WERI-Rb-1 (cell line): Measurements from ENCODE around the gene XAF1.
A peak's percentile ranks its signal among the peaks of the same experiment; 100 is the strongest.
"Not testable (repeated sequence)": the region's sequence is repeated elsewhere in the genome, so short reads cannot be mapped to it uniquely, and the experiment has no call there.

Experiments used
- DNase-seq: peaks from one replicate; pipeline ENCODE4 v3.0.0-alpha.2; 2020
- H3K27ac ChIP-seq: fragments of 250-450 bp; sonication (Bioruptor Pico); 2 replicates; pipeline ENCODE4 v1.5.1; 2020; ENCODE audit warnings: mild to moderate bottlenecking, moderate library complexity
- H3K27me3 ChIP-seq: fragments of 250-450 bp; sonication (Bioruptor Pico); 2 replicates; pipeline ENCODE4 v1.5.1; 2021; ENCODE audit warnings: mild to moderate bottlenecking, low read depth, moderate library complexity; ENCODE audit not compliant: insufficient read depth, severe bottlenecking
- H3K36me3 ChIP-seq: fragments of 250-450 bp; sonication (Bioruptor Pico); 2 replicates; pipeline ENCODE4 v1.5.1; 2020; ENCODE audit warnings: mild to moderate bottlenecking, moderate library complexity
- H3K4me3 ChIP-seq: 2 replicates; pipeline ENCODE4 v1.5.1; 2011; ENCODE audit warnings: low read depth, mild to moderate bottlenecking, control low read depth, low read length
- H3K9me3 ChIP-seq: fragments of 250-450 bp; sonication (Bioruptor Pico); 2 replicates; pipeline ENCODE4 v1.5.1; 2021; ENCODE audit warnings: mild to moderate bottlenecking, moderate library complexity; ENCODE audit not compliant: severe bottlenecking
- TF ChIP-seq, protein P1 (sequence below): IDR thresholded peaks from 2 replicates; pipeline ENCODE4 v1.5.1; 2011; ENCODE audit warnings: low read depth, mild to moderate bottlenecking, control low read depth, inconsistent platforms, low read length

The XAF1 gene

DNA sequence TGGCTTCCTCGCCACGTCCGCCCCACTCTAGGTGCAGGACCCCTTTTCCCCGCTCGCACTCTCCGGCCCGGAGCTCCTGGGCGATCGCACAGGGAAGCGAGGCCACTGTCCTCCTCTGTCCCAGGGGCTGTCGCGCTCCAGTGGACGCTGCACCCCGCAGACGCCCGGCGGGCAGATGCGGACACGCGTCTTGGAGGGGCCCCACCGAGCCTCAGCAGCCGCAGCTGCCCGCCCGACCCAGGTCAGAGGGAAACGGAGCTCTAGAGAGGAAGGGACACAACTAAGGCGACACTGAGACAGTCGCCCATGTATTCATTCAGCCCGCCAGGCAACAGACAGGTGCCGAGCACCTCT, 42.0 kb upstream of the XAF1 start:
- Histone ChIP-seq H3K27ac (no peak overlapping the region), H3K4me3 (peak overlapping the region; percentile 45), H3K27me3 (peaks cover 30% of the 10 kb centered on the region), H3K36me3 (no peaks in the 10 kb centered on the region), H3K9me3 (peaks cover 4% of the 10 kb centered on the region)
- TF ChIP-seq, protein P1, sequence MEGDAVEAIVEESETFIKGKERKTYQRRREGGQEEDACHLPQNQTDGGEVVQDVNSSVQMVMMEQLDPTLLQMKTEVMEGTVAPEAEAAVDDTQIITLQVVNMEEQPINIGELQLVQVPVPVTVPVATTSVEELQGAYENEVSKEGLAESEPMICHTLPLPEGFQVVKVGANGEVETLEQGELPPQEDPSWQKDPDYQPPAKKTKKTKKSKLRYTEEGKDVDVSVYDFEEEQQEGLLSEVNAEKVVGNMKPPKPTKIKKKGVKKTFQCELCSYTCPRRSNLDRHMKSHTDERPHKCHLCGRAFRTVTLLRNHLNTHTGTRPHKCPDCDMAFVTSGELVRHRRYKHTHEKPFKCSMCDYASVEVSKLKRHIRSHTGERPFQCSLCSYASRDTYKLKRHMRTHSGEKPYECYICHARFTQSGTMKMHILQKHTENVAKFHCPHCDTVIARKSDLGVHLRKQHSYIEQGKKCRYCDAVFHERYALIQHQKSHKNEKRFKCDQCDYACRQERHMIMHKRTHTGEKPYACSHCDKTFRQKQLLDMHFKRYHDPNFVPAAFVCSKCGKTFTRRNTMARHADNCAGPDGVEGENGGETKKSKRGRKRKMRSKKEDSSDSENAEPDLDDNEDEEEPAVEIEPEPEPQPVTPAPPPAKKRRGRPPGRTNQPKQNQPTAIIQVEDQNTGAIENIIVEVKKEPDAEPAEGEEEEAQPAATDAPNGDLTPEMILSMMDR, result no peak
- no peak for DNase-seq

DNA sequence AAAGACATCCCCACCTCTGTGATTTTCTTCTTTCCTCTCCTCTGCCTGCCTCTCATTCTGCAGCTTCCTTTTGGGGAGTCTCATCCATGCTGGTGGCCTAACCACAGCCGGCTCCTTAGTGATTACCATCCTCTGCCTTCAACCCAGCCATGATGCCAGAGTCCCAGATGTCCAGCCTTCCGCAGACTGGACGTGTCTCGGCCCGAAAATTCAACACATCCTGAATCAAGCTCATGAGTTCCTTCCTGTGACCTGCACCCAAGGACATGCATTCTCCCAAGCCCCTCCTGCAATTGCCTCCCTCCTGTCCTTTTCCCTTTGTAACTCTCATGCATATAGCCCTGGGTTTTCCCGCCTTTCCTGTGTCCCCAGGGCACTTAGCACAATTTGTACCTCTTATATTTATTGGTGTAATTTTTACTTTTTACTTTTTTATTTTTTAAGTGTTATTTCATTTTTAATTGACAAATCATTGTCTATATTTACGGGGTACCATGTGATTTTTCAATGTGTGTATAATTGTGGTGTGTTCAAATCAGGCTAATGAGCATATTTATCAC, 41.5 kb upstream of the XAF1 start:
- TF ChIP-seq, protein P1, result no peak
- peaks cover 35% of the 10 kb centered on the region for H3K27me3 ChIP-seq

DNA sequence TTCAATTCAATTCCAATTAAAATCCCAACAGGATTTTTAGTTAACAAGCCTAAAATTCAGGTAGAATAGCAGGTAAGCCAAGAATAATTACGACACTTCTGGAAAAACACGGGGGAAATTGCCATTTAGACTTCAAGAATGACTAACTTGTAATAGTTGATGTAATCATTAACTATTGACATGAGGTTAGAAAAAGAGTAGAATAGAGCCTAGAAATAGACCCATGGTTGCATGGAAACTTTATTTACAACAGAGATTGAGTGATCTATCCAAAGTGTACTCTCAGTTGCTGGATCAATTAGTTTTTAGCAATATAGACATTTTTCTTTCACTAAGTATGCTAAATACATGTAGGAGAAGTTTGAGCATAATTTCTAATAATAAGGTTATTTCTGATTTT, 39.1 kb upstream of the XAF1 start:
- H3K9me3 ChIP-seq, result peaks cover 4% of the 10 kb centered on the region
- H3K27ac ChIP-seq, result no peak overlapping the region
- TF ChIP-seq, protein P1, result no peak
- H3K36me3 ChIP-seq, result no peaks in the 10 kb centered on the region
- no peak overlapping the region for H3K4me3 ChIP-seq
- peaks cover 59% of the 10 kb centered on the region for H3K27me3 ChIP-seq
- DNase-seq, result no peak

More for the DNA sequence above, 41.5 kb upstream of the XAF1 start:
- peaks cover 4% of the 10 kb centered on the region for H3K9me3 ChIP-seq
- H3K4me3 ChIP-seq, result peak overlapping the region; percentile 45
- H3K36me3 ChIP-seq, result no peaks in the 10 kb centered on the region
- no peak overlapping the region for H3K27ac ChIP-seq
- no peak for DNase-seq

DNA sequence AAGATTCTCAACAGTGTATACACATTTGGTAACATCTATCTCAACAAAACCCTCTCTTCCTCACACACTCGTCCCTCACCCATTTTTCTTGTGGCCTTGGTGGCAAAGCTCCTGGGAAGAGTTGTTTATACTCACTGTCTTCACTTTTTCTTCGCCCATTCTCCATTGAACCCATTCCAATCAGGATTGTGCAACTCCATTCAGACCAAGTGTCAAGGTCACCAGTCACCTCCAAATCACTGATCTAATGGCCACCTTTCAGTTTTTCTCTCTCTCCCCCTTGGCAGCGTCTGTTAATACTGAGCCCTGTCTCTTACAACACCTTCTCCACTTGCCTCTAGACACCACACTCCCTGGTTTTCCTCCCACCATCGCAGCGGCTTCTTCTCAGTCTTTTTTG, 34.1 kb upstream of the XAF1 start:
- H3K27me3 ChIP-seq, result peaks cover 81% of the 10 kb centered on the region
- no peak overlapping the region for H3K27ac ChIP-seq

DNA sequence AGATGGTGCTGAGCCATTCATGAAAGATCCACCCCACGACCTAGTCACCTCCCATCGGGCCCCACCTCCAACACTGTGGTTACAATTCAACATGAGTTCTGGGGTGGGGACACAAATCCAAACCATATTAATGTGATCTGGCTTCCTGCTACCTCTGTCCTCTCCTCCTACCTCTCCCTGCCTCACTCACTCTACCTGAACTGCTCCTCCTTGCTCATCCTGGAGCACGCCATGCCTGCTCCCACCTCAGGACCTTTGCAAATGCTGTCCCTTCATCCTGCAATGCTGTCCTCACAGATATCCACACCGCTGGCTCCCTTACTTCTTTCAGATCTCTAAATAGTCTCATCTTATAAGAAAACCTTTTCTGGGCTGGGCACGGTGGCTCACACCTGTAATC, 31.8 kb upstream of the XAF1 start:
- Histone ChIP-seq H3K36me3 (no peaks in the 10 kb centered on the region), H3K27me3 (peaks cover 84% of the 10 kb centered on the region), H3K9me3 (no peaks in the 10 kb centered on the region), H3K27ac (no peak overlapping the region), H3K4me3 (no peak overlapping the region)
- no peak for DNase-seq
- TF ChIP-seq, protein P1, result no peak

More for the DNA sequence above, 34.1 kb upstream of the XAF1 start:
- DNase-seq, result no peak
- Histone ChIP-seq H3K36me3 (no peaks in the 10 kb centered on the region), H3K4me3 (no peak overlapping the region), H3K9me3 (peaks cover 4% of the 10 kb centered on the region)
- TF ChIP-seq, protein P1, result no peak

DNA sequence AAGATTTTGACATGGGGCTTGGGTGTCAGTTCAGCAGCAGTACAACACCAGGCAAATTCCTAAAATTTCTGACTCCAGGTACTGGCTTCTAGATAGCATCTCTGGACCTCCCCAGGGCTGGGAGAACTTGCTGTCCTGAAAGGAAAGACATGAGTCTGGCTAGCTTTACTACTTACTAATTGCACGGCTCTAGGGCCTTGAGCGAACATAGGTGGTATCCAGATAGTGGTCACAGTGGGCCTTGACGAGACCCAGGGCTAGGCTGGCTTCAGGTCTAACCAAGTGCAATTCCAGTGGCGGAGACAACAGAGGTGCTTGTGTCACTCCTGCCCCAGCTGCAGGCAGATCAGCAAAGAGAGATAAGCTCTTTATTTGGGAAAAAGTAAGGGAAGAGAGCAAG, 26.3 kb upstream of the XAF1 start:
- Histone ChIP-seq H3K27me3 (peaks cover 71% of the 10 kb centered on the region), H3K36me3 (no peaks in the 10 kb centered on the region), H3K27ac (no peak overlapping the region), H3K4me3 (no peak overlapping the region), H3K9me3 (no peaks in the 10 kb centered on the region)
- TF ChIP-seq, protein P1, result no peak
- DNase-seq, result no peak

DNA sequence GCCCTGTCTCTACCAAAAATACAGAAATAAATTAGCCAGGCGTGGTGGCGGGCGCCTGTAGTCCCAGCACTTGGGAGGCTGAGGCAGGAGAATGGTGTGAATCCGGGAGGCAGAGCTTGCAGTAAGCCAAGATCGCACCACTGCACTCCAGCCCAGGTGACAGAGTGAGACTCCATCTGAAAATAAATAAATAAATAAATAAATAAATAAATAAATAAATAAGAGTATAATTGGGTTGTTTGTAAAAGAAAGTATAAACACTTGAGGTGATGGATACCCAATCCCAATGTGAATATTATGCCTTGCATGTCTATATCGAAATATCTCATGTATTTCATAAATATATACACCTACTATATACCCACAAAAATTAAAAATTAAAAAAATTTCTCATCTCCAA, 9.2 kb upstream of the XAF1 start:
- not testable (repeated sequence) for H3K4me3 ChIP-seq, H3K9me3 ChIP-seq, H3K27ac ChIP-seq

More for the DNA sequence above, 9.2 kb upstream of the XAF1 start:
- not testable (repeated sequence) for DNase-seq, H3K36me3 ChIP-seq
- H3K27me3 ChIP-seq, result peaks cover 85% of the 10 kb centered on the region
